HG03575 (cell line): ENCODE results near the gene SUFU.

Experiments
- ATAC-seq: cut with Tn5 transposase; IDR thresholded peaks from one replicate; pipeline ENCODE4 v1.9.1; 2021; ENCODE audit not compliant: unreplicated experiment, insufficient number of reproducible peaks, low FRiP score; ENCODE audit errors: extremely low read depth

The SUFU gene

DNA sequence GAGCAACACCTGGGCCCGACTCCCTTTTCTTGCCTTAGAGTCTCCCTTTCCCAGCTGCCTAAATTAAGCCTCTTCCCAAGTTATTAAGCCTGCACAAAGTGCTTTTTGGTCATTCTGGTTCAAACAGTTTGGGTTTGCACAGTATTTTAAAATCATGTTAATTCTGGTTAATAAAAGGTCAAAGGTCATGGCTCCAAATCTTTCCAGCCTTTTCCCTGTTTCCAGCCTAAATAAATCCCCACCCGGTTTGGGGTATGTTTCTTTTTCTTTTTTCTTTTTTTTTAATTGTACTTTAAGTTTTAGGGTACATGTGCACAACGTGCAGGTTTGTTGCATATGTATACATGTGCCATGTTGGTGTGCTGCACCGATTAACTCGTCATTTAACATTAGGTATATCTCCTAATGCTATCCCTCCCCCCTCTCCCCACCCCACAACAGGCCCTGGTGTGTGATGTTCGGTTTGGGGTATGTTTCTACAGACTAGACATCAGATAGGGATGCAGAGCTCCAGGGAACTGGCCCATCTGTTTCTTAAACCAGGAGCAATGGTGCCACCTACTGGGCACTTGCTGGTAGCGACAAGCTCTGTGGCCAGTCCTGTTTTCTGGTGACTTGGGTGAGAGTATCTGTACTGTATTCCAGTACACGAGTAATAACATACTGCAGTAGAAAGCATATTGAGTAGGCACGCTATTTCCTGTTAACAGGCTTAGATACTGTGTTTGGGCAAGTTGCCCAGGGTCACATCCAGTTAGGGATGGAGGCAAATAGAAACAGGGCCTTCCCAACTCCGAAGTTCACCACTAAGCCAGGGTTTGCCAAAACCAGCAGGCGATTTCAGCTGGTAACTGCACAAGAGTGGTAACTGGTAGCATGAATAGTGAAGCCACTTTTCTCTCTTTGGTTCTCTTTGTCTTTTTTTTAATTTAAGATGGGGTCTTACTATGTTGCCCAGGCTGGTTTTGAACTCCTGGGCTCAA, 80.0 kb downstream of the SUFU start:
- no peak for ATAC-seq

DNA sequence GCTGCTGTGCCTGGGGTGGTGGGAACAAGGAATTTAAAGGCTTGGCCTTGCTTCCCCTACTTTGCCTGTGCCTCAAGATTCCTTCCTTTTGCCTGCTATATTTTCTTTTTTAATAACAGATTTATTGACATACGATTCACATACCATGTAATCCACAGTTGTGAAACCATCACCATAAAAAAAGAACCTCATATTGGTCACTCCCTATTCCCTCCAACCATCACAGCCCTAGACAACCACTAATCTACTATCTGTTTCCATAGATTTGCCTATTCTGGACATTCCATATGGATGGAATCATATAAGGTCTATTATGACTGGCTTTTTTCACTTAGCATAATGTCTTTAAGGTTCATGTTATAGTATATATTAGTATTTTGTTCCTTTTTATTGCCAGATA, 81.3 kb downstream of the SUFU start:
- ATAC-seq = no peak

DNA sequence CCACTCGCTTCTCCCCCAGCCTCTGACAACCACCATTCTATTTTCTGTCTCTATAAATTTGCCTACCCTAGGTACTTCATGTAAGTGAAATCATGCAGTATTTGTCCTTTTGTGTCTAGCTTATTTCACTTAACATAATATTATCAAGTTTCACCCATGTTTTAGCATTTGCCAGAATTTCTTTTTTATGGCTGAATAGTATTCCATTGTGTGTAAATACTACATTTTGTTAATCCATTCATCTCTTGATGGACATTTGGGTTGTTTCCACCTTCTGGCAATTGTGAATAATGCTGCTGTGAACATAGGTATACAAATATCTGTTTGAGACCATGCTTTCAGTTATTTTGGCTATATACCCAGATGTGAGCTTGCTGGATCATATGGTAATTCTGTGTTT, 83.1 kb downstream of the SUFU start:
- no peak for ATAC-seq

DNA sequence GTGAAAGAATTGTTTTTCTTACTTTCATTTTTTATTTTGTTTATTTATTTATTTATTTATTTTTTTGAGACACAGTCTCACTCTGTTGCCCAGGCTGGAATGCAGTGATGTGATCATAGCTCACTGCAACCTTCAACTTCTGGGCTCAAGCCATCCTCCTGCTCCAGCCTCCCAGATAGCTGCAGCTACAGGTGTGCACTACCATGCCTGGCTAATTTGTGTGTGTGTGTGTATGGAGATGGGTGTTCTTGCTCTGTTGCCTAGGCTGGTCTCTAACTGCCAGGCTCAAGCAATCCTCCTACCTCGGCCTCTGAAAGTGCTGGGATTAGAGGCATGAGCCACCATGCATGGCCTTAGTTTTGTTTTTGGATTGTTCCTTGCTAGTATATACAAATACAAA, 85.1 kb downstream of the SUFU start:
- no peak for ATAC-seq

DNA sequence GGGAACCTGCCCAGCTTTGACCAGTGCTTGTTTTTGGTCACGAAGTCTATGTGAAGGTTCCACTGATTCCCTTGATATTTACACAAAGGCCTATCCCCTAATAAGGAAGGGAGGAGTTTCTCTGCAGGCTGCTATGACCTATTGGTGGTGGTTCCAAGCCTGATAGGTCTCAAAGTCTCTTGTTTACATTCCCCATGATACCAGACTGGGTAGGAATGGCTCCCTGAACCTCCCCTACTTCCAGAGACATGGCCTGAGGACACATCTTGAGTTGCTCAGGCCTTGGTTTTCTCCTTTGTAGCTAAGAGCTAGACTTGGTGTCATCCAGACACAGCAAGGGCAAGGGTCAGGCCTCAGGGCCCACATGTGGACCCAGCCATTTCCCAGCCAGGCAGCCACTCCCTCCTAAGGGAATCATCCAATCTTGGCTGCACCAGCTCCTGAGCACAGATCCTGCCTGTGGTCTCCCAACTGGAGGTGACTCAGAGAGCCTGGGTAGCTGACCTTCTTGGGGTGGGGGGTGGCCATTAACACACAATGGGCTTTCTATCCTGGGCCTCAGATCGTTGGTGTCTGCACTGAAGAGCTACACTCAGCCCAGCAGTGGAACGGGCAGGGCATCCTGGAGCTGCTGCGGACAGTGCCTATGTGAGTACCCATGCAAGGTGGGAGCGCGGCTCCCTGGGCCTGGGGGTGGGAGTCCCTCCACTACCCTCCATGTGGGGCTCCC, 89.5 kb downstream of the SUFU start:
- ATAC-seq = no peak

DNA sequence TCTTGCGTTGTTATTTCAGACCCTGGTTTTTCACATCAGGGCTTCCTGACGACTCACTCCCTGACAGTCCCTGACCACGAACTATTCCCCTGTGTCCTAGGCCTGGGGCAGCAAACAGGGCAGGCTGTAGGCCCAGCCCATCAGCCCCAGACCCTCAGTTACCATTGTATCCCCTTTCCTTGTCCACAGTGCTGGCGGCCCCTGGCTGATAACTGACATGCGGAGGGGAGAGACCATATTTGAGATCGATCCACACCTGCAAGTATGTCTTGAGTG, 90.0 kb downstream of the SUFU start:
- no peak for ATAC-seq

DNA sequence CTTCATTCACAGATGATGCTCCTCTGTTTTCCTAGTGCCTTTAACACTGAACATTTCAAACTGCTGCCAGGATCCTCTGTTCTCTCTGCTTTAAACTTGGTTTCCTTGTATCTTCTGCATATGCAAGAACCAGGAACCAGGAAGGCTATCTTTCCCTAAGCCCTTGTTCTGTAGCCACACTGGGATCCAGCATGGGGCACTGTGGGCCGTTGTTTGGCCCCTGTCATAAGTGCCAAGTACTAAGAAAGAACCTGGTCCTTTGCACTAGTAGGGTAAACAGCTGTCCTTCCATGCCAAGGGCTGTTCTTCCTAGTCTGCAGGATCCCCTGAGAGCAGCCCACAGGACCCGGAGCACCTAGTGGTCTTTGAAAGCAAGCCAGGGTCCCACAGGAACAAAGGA, 91.5 kb downstream of the SUFU start:
- no peak for ATAC-seq

DNA sequence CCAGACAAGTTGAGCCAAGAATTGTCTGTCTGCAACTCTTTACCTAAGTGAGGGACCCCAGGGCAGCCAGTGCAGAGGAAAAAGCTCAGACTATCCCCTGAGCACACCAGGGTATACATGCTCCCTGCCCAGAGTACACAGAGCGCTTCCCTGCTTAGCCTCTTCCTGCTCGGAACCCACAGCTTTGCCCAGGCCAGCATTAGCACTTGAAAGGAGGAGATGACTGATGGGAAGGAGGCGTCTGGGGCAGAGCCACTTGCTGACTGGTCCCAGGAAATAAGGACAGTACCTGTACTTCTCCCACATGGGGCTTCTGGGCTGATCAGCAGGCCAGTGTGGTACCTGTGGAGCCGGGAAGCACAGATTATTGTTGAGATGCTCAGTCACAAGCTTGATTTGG, 92.1 kb downstream of the SUFU start:
- no peak for ATAC-seq

DNA sequence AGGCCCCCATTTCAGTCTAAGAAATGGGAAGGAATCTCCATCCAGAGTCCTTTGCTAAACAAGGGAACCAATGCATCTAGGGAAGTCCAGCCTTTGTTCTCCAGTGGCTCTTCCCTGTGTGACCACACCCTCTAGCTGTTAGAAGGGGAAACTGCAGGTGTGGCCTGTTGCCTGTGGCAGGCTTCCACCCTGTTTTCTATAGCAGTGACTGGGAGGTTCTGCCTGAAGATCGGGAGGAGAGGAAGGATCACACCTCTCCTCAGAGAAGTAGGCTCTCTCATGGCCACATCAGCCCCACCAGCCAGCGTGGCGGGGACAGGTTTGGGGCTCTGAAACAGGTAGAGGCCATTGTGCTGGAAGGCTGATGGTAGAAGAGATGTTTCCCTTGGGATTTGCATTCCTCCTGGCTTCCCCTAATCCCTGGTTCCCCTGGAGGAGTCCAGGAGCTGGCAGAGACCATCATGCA, 92.8 kb downstream of the SUFU start:
- ATAC-seq = no peak

DNA sequence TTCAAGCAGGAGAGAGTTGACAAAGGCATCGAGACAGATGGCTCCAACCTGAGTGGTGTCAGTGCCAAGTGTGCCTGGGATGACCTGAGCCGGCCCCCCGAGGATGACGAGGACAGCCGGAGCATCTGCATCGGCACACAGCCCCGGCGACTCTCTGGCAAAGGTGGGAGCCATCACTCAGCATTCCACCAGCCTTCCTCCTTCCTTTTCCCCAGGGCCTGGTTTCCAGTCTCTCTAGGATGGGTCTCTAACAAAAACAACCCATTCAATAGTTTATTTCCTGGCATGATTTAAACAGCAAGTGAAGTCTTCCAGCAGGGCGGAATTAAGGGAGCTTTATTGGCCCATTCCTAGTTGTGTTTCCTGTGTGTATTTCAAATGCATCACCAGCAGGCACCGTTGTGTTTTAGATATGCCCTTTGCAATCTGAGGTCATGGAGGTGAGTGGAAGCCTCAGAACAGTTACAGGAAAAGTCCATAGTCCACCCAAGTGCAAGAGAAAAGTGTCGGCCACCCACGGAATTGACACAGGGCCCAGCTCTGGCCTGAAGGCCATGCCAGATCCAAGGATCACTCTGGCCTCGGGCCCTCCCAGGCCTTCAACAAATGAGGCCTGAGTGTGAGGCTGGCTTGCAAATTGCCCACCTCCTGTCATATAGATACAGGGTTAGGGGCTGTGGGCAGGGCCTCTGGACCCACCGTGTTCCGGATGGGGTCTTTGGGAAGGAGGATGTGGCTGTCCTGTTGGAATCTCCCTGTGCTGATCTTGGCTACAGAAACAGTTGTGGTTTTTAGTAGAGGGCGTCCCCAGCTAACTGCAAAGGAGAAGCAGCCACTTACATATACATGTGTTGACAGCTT, 93.6 kb downstream of the SUFU start:
- ATAC-seq = no peak

DNA sequence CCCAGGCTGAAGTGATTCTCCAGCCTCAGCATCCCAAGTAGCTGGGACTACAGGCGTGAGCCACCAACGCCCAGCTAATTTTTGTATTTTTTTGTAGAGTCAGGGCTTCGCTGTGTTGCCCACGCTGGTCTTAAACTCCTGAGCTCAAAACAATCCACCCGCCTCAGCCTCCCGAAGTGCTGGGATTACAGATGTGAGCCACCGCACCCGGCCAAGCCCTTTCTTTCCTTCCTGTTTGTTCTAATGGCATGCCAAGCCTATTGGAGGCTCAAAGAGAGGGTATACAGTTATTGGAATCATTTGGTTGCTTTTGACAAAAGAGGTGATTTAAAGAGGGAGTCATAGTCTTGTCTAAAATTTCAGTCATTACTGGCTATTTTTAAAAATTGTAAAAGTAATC, 94.5 kb downstream of the SUFU start:
- no peak for ATAC-seq

DNA sequence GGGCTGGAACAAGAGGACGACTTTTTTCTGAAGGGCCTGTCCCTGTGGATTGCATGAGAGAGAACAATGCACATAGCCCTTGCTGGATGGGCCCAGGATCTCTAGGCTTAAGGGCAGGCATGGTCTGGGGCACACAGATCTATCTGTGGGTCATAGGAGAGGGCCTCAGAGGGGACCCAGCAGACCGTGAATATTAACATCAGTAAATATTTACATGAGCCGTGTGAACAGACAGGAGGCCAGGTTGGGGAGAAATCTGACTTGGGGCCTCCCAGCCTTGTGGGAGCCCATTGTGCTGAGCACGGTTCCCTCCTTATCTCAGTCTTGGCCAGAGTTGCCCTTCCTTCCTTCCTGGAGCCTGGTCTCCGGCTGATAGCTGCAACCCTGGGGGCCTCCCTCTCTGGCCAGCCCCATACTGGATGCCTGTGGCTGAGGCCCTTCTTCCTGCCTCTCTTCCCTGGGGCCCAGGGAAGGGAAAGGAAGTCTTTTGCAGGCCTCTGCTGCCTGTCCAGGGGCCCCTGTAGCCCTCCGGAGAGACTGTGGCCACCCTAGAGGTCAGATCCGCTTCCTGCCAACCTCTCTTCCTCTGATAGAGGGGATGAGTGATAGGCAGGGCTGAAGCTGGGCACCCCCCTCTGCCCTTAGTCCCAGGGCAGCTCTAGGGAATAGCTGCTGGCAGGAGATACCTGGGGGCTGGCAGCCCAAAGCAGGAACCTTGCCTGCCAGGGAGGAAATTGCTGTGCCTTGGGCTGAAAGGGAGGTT, 96.0 kb downstream of the SUFU start:
- ATAC-seq = no peak

DNA sequence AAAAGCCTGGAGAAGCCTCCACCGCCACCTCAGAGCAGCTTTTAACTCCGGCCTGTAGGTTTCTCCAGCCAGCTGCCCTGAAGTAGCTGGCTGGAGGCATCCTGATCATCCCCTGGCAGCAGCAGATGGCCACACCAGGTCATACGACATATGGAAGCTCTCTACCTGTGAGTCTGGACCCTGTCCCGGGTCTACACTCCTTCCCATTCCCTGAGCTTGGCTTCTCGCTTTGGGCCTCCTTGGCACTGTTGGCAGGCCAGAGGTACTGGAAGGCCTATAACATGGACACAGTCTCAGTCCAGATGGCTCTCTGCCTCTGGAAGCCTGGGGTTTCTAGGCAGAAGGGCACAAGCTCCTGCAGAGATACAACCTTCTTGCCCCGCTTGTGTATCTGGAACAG, 97.0 kb downstream of the SUFU start:
- no peak for ATAC-seq

DNA sequence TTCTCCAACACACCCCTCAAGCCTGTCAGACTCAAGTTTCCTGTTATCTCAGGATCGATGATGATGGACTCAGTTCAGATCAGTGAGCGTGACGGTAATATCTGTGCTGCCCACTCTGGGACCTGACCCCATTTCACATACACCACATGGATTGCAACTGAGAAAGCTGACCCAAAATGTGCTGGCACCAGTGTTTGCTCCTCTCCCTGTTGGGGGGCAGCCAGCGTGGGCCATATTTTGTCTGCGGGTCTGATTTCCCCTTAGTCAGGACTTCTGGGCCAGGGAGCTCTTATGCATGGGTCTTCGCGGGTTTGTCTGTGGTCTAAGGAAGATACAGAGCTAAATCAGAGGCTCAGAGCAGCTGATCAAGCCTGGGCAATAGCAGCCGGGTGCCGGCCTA, 97.9 kb downstream of the SUFU start:
- ATAC-seq = no peak

DNA sequence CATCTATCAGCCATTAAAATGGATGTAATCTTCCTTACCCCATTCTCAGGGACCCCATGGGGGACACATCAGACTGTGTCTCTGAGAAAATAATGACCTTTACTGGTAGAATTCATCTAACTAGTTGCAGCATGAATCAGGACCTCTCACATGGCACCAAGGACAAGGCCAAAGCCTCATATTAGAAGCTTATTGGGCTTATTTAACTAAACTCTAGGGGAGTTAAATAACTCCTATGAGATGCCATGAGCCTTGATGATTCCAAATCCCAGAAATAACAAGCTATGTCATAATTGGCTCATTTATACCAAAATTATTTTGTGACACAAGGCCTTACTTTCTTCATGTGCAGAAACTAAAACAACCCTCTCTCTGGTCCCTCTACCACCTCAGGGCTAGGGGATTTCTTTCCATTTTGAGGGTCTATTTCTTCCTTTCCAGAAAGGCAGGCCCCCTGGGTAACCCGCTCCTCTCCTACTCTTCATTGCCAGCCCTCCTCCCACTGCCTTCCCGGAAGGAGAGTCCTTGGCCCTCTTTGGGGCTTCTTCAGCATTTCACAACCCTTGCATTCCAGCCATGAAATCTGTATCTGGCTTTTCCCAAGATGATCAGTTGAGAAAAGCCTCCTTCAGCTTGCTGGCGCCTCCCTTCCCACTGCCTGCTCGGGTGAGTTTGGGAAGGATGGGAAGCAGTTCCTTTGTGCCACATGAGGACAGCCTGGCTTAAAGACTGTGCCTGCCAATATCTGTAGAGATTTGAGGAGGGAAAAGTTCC, 98.7 kb downstream of the SUFU start:
- ATAC-seq = no peak

DNA sequence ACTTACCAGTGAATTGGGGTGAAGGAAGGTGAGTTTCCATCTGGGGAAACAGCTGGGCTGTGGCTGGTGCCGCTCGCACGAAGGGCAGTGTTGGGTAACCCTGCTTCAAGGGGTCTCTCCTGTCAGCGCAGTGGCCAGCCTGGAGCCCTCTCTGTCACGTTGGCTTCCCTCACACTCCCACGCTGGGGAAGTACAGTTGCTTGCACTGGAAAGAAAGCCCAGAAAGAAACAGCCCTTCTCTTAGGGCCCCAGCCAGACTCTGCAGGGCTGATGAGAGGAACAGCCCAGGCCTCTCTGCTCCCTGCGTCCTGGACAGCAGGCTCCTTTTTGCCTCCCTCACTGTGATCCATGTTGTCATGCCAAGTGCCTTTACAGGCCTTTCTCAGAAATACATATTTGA, 100.2 kb downstream of the SUFU start:
- no peak for ATAC-seq

DNA sequence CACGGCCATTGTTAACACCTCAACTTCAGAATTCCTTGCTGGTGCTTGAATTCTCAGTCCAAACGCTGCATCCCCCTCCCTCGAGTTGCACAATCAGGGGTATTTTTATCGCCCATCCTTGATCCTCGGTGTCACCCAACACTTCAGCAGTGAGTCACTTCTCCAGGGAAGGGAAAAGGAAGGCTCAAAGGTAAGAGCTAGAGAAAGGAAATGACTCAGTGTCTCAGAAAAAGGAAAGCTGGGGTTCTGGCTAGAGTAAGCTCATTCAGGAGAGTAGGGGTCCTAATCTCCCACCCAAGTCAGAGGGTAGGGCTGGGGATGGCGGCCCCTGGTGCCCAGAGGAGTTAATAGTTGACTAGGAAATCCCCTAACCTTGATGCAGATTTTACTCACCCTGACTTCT, 100.7 kb downstream of the SUFU start:
- ATAC-seq = no peak

DNA sequence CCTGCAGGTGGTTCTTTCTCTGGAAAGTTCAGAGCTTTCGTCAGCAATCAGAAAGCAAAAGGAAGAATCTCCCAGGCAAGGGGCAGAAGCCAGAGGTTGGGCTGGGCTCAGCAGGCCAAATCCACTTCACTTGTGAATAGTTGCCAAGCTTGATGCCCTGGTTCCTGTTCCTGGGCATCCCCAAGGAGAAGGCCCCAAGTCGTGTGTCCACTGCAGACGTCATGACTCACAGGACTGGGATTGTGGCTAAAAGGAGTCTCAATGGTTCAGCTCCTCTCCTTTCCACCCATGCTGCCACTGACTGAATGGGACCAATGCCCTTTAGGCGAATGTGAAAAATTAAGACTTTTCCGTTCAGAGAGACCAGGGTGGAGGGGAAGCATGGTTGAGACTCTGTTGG, 101.9 kb downstream of the SUFU start:
- ATAC-seq = no peak
